IPS-NIHi7 (cell line): ENCODE data around the gene CT47C1.
"Not testable (repeated sequence)": the region's sequence is repeated elsewhere in the genome, so short reads cannot be mapped to it uniquely, and the experiment has no call there.

ENCODE experiments used
- DNase-seq: peaks from one replicate; pipeline ENCODE4 v3.0.0; 2012; ENCODE audit warnings: mixed read lengths; ENCODE audit errors: extremely low spot score

CT47C1 gene

DNA sequence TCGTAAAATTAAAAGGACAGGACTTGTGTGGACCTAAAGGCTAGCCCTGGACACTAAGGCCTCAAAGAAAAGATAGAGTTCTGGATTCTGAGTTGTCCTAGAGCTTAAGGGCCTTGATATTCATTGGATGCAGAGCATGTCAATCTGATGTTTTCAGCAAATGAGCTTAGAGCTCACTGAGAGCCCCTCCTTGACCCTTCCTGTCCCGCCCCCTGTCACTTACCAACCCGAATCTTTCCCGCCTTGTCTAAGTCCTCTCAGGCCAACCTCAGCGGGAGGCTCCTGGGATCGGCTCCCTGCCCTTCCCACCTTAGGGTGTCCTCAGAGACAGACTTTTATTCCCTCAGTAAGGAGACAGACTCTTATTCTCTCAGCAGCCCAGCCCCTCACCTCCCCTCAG, at the start of gene CT47C1:
Gene CT47C1, plus strand, starts transcription at position 250 of the 400 bp plus-strand sequence. CDS start 233 bp downstream, outside the sequence.
- no peak for DNase-seq

DNA sequence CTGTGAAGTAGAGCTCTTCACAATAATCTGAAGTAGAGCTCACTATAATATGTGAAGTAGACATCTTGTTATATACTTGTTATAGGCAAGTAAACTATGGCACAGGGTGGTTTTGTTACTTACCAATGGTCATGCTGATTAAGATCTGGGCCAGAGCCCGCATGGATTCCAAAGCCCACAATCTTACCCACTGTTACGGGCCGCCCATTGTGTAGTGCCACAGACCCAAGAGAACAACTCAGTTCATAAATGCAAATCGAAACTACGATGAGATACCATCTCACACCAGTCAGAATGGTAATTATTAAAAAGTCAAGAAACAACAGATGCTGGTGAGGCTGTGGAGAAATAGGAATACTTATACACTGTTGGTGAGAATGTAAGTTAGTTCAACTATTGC, 46.9 kb upstream of the CT47C1 start:
- DNase-seq = no peak

DNA sequence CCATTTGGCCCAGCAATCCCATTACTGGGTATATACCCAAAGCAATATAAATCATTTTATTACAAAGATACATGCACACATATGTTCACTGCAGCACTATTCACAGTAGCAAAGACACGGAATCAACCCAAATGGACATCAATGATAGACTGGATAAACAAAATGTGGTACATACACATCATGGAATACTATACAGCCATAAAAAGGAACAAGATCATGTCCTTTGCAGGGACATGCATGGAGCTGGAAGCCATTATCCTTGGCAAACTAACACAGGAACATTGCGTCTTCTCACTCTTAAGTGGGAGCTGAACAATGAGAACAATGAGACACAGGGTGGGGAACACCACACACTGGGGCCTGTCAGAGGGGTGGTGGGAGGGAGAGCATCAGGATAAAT, 46.4 kb upstream of the CT47C1 start:
- DNase-seq = not testable (repeated sequence)

DNA sequence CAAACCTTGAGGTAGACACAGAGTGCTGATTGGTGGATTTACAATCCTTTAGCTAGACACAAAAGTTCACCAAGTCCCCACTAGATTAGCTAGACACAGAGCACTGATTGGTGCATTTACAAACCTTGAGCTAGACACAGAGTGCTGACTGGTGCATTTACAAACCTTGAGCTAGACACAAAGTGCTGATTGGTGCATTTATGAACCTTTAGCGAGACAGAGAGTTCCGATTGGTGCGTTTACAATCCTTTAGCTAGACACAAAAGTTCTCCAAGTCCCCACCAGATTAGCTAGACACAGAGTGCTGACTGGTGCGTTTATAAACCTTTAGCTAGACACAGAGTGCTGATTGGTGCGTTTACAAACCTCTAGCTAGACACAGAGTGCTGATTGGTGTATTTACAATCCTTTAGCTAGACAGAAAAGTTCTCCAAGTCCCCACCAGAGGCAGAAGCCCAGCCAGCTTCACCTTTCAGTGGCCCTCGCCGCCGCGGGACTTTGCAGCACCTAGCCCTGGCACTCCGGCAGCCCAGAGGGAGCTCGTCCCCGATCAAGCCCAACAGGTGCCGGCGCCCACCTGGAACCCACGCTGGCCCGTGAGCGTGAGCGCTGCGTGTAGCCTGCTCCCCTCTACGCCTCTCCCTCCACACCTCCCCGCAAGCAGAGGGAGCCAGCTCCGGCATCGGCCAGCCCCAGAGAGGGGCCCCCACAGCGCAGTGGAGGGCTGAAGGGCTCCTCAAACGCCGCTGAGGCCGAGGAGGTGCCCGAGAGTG, 44.6 kb upstream of the CT47C1 start:
- not testable (repeated sequence) for DNase-seq

DNA sequence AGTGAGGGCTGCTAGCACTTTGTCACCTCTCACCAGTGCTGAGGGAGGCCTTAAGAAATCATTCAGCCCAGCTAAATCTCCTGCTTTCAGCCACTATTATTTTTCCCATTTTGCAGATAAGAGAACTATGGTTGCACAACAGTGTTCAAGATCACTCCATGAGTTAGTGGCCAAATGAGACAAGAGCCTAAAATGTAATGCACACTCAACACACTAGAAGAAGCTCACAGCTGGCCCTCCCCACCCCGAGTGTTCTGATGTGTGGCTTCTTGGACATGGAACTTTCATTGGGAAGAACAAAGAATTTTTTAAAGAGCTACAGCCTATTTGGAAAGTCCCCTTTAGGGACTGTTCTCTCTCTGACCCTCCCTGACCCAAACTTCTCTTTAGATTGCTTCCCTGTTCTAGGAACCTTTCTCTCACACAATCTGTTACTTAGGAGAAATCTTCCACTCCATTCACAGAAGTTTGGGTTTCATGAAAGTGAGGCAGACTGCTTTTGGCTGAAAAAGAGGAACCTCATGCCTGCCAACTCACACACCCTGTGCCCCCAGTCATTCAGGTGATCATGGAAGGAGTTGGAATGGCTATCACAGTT, 44.0 kb upstream of the CT47C1 start:
- no peak for DNase-seq

DNA sequence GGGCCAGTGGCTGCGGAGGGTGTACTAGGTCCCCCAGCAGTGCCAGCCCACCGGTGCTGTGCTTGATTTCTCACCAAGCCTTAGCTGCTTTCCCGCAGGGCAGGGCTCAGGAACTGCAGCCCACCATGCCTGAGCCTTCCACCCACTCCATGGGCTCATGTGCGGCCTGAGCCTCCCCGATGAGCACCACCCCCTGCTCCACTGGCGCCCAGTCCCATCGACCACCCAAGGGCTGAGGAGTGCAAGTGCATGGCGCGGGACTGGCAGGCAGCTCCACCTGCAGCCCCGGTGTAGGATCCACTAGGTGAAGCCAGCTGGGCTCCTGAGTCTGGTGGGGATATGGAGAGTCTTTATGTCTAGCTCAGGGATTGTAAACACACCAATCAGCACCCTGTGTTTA, 43.1 kb upstream of the CT47C1 start:
- DNase-seq = not testable (repeated sequence)

DNA sequence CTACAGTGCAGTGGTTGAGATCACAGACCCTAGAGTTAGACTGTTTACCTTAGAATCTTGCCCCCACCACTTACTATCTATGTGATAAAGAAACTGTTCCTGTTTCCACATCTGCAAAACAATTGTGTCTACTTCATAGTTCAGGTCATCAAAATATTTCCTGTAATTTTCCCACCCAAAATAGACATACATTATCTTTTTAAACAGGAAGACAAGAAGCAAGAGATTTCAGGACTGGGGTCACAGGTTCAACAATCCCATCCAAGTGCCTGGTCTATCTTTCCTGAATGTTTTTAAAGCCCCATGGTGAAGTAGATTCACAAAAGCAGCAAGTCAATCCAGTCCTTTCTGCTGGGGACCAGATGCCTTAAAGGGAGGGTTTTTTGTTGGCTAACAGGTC, 41.8 kb upstream of the CT47C1 start:
- DNase-seq = no peak

DNA sequence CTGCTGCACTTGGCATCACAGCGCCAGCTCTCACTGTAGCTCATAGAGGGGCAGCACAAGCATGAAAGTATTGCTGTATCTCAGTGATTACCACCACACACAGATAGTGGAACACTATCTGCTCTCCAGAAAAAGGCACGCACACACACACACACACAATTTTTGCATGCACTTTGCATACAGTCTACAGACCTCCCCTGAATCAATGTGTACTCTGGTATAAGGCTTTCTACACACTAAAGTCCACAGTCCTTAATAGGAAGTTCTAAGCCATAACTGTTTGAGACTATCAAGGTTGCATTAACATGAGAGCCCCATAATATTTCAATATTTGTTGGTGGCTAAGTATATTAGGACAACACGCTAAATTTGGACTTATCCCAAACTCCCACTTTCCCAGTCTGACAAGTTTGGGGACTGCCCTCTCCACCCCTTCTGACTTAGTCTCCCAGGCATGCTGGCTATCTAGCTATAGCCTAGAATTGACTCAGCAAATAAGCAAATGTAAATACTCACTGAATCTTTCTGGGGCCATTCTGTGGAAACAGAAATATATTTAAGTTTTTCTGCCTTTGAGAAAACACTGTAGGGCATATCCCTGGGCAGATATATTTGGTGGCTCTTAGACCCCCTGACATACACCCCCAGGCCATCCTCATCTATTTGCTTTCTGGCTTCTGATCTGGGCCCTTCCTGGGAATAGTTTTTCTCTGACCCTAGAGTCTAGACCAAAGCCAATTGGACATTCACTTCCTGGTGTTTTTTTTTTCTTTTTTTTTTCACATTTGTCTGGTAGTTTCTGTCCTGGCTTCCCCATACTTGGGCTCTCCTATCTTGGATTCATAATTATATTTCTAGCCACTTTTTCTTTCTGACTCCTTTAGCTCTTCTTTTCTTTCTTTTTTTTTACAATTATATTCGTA, 36.4 kb upstream of the CT47C1 start:
- DNase-seq = no peak

DNA sequence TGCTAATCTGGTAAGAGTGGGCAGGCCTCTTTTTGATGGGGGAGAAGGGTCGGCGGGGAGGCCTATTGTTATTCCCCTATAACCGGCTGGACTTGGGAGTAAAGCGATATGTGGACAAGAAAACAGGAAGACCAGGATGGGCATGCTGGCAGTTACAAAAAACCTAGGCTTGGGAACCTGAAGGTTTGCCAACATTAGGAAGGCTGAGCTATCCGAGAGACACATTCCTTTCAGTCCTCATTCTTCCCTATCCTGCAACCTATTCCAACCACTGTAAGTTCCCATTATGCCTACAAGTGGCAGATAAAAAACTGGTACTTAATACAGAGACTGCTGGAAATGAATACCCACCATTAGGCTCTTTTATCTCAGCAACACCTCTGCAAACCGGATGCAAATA, 32.4 kb upstream of the CT47C1 start:
- no peak for DNase-seq

DNA sequence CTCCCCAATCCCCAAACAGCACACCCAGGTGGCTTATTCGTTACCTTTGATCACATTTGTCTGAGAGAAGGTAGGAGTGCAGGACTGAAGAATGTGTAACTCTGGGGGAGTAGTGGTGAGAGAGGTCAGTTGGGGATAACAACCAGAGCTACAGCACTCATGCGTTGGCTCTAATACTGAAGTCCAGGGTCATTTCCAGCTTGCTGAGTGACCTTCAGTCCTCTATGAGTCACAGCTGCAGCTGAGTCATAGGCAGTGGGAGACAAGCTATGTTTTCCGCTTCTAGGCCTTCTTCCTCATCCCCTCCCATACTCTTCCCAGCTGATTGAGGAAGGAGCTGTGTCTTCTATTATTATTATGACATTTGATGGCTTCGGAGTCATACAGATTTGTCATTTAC, 31.6 kb upstream of the CT47C1 start:
- DNase-seq = peak; percentile 11

DNA sequence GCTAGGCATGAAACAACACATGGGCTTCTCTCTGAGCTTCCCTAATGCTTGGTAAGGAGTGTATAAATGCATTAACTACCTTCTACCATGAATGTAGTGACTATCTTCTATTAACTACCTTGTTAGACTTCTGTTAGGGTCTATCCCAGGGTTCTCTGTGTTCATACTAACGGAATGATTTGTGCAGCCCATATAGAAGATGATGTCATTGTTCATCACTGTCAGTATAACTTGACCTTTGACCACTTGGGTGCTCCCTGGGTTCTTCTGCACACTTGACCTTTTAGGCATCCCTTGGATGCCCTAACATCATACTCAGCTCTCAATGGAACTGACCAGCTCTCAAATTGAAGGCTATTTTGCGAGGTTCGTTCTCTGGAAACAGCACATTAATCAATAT, 30.8 kb upstream of the CT47C1 start:
- DNase-seq = no peak

DNA sequence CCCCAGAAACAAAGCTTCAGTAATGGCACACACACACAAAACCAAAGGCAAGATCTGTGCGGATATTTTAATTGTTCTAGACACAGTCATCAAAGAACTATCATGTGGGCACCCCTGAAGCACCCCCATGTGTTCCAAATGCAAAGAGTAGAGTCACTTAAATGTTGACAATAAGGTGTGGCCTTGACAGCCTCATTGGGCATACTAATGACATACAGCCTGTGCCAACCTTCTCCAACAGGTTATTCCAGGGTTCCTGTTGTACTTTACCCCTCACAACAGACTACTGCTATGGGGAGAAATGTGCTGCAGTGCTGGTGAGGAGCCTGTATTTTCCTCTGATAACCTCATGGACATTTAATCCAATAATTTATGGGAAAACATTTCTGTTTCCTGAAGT, 29.8 kb upstream of the CT47C1 start:
- DNase-seq = no peak

DNA sequence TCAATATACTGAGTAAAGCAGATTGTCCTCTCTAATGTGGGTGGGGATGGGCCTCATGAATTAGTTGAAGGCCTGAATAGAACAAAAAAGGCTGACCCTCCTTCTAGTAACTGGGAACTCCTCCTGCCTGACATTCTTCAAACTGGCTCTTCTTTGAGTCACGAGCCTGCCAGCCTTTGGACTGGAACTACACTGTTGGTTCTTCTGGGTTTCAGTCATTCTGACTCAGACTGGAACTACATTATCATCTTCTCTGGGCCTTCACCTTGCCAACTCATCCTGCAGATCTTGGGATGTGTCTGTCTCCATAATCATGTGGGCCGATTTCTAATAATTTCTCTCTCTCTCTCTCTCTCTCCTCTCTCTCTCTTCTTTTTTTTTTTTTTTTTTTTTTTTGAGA, 26.9 kb upstream of the CT47C1 start:
- no peak for DNase-seq

DNA sequence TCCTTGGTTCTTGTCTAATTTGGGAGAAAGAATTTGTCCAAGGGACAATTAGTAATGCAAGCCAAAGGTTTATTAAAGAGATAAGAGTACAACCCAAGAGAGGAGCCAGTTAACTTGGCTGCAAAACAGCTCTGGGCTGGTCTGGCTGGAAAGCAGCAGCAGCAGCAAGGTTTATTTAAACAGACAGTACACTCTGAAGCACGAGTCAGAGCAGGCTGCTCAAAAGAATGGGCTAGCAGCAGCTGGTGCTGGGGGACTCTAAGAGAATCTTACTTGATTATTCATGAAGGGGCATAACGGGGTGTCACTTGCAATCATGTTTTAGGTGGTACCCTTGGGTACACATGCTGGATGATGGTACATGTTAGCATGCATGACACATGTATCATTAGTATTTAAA, 17.1 kb upstream of the CT47C1 start:
- no peak for DNase-seq

DNA sequence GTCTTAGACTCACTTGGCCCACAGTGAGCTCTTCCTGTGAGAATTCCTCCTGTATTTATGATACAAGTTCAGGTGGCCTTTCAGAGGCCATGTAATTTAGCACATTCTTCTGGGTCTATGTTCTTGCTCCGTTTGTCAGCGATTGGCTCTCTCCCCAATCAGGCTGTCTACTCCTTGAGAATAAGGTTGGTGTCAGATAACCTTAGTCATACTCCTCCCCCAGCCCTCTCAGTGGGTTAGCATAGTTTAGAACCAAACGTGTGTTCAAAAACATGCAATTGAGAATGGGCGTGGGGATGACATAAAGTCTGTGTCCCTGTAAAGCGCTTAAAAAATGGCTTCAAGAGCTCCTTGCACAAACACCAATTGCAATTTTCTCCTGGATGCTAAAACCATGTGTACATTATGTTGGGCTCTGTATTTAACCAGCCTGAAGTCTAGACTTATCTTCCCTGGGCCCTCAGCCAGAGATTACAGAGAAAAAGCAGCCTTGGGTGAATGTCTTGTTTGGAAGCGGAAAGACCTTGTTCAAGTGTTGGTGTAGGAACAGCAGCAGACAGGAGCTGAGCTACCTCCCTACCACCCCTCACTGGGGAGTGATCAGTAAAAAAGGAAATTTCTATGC, 9.9 kb upstream of the CT47C1 start:
- peak; percentile 16 for DNase-seq

DNA sequence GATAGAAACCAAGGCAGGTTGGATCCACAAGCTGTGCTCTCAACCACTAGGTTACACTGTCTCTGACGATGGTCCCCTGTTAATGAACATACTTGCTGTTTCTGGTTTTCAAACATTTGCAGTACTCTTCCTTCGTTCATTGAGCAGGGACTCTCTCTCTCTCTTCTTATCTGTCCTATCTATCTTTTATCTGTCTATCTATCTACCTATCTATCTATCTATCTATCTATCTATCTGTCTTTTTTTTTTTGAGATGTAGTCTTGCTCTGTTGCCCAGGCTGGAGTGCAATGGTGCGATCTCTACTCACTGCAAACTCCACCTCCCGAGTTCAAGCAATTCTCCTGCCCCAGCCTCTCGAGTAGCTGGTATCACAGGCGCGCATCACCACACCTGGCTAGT, 9.4 kb upstream of the CT47C1 start:
- DNase-seq = no peak

DNA sequence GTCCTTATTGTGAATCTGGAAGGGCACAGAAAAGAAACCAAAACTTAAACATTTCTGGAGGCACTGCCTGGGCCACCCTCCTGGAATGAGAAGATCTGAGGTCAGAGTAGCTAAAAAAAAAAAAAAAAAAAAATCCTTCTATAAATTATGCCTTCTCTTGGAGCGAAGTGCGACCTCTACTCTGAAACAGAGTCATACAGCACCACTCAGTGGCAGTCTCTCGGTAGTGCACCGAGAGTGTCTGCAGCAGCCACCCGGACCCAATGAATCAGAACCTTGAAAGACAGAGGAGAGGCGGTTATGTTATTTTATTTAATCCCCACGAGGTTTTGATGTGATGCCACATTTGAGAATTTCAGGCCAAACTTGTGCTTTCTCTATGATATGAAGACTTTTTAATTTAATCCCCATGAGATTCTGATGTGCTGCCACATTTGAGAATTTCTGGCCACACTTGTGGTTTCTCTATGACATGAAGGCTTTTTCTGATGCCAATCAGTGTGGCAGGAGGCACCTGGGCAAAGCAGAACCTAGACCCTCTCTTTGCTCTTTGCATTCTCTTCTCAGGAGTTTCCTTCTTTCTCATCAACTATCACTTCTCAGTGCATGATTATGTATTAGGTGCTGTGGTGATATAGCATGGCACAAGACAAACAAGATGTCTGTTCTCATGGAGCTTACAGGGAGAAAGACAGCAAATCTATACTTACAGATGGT, 5.6 kb upstream of the CT47C1 start:
- DNase-seq = peak; percentile 62

DNA sequence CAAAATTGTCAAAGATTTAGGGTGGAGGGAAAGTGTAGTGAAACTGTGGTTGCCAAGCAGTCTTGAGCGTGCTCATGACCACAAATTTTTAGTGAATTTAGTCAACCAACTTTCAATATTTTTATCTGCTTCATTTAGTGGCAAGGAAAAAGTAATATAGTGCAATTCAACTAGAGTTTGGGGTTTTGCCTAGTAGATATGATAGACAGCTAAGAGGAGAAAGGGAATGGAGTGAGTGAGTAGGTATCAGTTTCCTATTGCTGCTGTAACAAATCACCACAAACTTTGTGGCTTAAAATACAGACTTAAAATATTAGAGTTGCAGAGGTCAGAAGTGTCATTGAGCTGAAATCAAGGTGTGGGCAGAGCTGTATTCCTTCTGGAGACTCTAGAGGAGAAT, 3.7 kb upstream of the CT47C1 start:
- no peak for DNase-seq

DNA sequence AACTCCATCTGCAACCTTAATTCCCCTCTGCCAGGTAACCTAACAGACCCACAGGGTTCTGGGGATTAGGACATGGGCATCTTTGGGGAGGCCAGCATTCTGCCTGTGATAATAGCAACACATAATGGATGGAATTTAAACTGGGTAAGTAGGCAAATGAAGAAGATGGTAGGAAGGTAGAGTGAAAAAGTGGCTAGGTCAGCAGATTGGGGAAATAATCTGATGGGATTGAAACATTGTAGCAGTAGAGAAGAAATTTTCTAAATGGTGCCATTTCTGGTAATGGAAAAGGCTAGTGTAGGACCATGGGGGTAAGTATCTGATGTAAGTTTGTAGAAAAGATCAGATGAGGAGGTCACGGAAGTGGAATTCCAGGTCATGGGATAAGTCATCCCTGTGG, 3.0 kb upstream of the CT47C1 start:
- DNase-seq = no peak

DNA sequence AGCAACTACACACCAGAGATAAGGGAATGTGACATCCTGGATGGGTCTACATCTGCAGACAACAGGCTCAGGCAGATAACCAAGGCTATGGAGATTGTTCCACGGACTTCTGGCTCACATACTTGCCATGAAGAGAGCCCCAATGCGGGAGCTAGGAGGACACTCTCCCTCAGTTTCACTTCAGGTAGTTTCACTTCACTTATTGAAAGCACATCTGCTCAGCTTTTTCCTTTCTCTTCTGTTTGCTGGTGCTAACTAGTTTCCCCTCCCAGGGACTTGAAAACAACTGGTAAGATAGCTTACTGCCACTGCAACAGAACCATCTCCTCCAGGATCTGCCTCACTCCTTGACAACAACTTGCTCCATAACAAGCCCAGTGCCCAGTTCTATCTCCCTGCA, 1.4 kb upstream of the CT47C1 start:
- no peak for DNase-seq

DNA sequence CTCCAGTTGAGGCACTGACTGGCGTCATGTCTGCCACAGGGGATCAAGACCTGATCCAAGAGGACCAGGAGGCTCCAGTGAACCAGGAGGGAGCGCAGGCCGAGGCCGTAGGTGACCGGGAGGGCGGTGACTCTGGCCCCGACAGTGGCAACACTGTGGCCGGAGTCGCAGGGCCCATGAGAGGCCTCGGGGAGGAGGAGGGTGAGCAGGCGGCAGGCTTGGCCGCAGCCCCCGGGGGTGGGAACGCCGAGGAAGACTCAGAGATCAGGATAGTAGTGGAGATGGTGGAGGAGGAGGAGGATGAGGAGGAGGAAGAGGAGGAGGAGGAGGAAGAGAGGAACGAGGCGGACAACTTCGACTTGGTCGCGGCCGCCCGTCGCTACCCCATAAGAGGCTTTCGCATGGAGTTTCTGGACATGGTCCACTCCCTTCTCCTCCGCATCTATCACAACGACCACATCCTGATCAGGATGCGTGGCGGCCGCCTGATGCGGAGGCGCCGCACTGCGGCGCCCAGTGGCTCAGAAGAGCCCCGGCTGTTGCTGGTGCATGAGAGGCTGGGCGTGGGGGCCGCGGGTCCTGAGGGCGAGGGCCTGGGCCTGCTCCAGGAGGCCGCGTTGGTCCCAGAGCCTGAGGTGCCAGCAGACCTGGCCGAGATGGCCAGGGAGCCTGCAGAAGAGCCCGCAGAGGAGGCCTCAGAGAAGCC, 560 bp downstream of the CT47C1 start:
- no peak for DNase-seq
